ENCODE measurements around the gene KCNJ1.

- no peak for TF ChIP-seq KDM1A (IDR thresholded peaks at IDR 0.05)
- no peak for TF ChIP-seq PHTF2 (CRISPR knock-in tag; IDR thresholded peaks at IDR 0.05)
- no peak for TF ChIP-seq CTCF (IDR thresholded peaks at IDR 0.05 in 2 of 3, conservative IDR thresholded peaks at IDR 0.05 in 1 of 3; ENCODE audit: insufficient read depth in 2 of 3, low read depth in 1 of 3, low read length in 3 of 3)
- TF ChIP-seq HDAC6 (IDR thresholded peaks at IDR 0.05; ENCODE audit: low read depth, low read length) = no peak
- TF ChIP-seq SOX6 (IDR thresholded peaks at IDR 0.05) = no peak
- no peak for TF ChIP-seq BMI1 (IDR thresholded peaks at IDR 0.05; ENCODE audit: low read length)
- no peak for TF ChIP-seq ZNF398 (CRISPR knock-in tag; IDR thresholded peaks at IDR 0.05)
- TF ChIP-seq, protein P1, sequence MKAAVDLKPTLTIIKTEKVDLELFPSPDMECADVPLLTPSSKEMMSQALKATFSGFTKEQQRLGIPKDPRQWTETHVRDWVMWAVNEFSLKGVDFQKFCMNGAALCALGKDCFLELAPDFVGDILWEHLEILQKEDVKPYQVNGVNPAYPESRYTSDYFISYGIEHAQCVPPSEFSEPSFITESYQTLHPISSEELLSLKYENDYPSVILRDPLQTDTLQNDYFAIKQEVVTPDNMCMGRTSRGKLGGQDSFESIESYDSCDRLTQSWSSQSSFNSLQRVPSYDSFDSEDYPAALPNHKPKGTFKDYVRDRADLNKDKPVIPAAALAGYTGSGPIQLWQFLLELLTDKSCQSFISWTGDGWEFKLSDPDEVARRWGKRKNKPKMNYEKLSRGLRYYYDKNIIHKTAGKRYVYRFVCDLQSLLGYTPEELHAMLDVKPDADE (conservative IDR thresholded peaks at IDR 0.05; ENCODE audit: control insufficient read depth, low read depth, low read length) = no peak
- TF ChIP-seq STAT6 (CRISPR knock-in tag; IDR thresholded peaks at IDR 0.05) = no peak
- TF ChIP-seq POLR2G (IDR thresholded peaks at IDR 0.05; ENCODE audit: low read depth, low read length) = no peak
- TF ChIP-seq ZSCAN29 (IDR thresholded peaks at IDR 0.05) = no peak
- TF ChIP-seq COPS2 (conservative IDR thresholded peaks at IDR 0.05) = no peak
- no peak for TF ChIP-seq NFXL1 (CRISPR knock-in tag; IDR thresholded peaks at IDR 0.05)
These were observed 36.4 kb upstream of the KCNJ1 start for GRCh38 chr11:128903248-128904061.
